ENCODE data around the gene TMOD4.
A peak's percentile ranks its signal among the peaks of the same experiment; 100 is the strongest.

TMOD4 gene

DNA sequence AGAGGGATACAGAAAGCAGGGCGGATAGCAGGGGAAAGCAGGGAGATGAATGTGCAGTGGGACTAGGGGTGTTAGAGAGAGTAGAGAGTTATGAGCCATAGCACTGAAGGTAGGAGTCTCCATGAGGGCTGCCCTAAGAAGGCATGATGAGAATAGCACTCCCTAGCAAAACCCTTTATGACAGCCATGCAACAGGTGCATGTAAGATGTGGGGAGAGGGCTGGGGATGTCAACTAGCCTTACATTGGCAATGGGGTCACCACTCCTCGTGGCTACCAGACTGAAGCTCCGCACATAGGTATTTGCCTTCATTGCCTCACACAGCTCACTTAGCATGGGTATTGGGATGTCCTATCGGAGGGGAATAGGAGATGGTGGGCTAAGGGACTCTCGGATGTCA is 4.6 kb downstream of the TMOD4 start:
- no peak for TF ChIP-seq CTCF (IDR thresholded peaks at IDR 0.05; ENCODE audit: insufficient read depth, low read length, poor library complexity, severe bottlenecking)
- TF ChIP-seq EZH2phosphoT487 (conservative IDR thresholded peaks at IDR 0.05; ENCODE audit: low read length) = no peak
- Histone ChIP-seq H3K4me2 (ENCODE audit: low read depth, low read length, poor library complexity, severe bottlenecking) (no peak overlapping the region), H4K20me1 (ENCODE audit: low read depth, low read length) (no peaks in the 10 kb centered on the region), H3K36me3 (ENCODE audit: low read length) (peaks cover 2% of the 10 kb centered on the region; the same call in 1 of the 2 replicates), H3K27me3 (ENCODE audit: low read length) (no peaks in the 10 kb centered on the region), H3K9me2 (replicated peaks; ENCODE audit: insufficient read depth, low read length) (no peaks in the 10 kb centered on the region), H2AFZ (ENCODE audit: low read depth, low read length, severe bottlenecking) (no peak overlapping the region), H3K27ac (ENCODE audit: low read depth, low read length) (no peak overlapping the region), H3K4me3 (ENCODE audit: insufficient read depth, low read length, poor library complexity, severe bottlenecking) (no peak overlapping the region), H3K9me3 (ENCODE audit: insufficient read depth, low read length) (no peaks in the 10 kb centered on the region), H3K79me2 (ENCODE audit: insufficient read depth, low read length) (peaks cover 13% of the 10 kb centered on the region), H3F3A (ENCODE audit: insufficient read depth) (no peaks in the 10 kb centered on the region), H3K9ac (ENCODE audit: low read length) (no peak overlapping the region)

DNA sequence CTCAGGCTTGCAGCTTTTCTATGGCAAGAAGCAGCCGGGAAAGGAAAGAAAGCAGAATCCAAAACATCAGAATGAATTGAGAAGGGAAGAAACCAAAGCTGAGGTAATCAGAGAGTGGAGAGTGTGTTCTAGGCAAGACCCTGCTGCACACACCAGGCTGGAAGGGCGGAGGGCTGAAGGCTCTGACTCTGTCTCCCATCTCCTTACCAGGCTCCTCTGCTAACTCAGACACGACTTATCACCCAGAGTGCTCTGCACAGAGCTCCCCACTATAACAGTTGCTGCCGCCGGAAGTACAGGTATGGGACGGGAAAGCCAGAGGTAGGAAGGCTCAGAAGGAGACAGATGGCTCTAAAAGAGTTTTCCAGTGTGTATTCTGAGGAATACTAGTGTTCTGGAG is 8.7 kb downstream of the TMOD4 start:
- Histone ChIP-seq H3K36me3 (ENCODE audit: low read length) (no peaks in the 10 kb centered on the region), H2AFZ (ENCODE audit: low read depth, low read length, severe bottlenecking) (no peak overlapping the region), H3K27ac (ENCODE audit: low read depth, low read length) (no peak overlapping the region), H3F3A (ENCODE audit: insufficient read depth) (0 out of 2 replicates have a peak, but pooled peaks cover under 1% of the 10 kb centered on the region), H3K4me2 (ENCODE audit: low read depth, low read length, poor library complexity, severe bottlenecking) (peak overlapping the region; percentile 74), H3K4me3 (ENCODE audit: insufficient read depth, low read length, poor library complexity, severe bottlenecking) (peak overlapping the region; percentile 93), H3K9me3 (ENCODE audit: insufficient read depth, low read length) (no peaks in the 10 kb centered on the region), H4K20me1 (ENCODE audit: low read depth, low read length) (no peaks in the 10 kb centered on the region), H3K9me2 (replicated peaks; ENCODE audit: insufficient read depth, low read length) (no peaks in the 10 kb centered on the region), H3K27me3 (ENCODE audit: low read length) (no peaks in the 10 kb centered on the region), H3K79me2 (ENCODE audit: insufficient read depth, low read length) (peaks cover 22% of the 10 kb centered on the region), H3K9ac (ENCODE audit: low read length) (peak overlapping the region; percentile 77)
- TF ChIP-seq CTCF (IDR thresholded peaks at IDR 0.05; ENCODE audit: insufficient read depth, low read length, poor library complexity, severe bottlenecking) = no peak
- TF ChIP-seq EZH2phosphoT487 (conservative IDR thresholded peaks at IDR 0.05; ENCODE audit: low read length) = no peak

DNA sequence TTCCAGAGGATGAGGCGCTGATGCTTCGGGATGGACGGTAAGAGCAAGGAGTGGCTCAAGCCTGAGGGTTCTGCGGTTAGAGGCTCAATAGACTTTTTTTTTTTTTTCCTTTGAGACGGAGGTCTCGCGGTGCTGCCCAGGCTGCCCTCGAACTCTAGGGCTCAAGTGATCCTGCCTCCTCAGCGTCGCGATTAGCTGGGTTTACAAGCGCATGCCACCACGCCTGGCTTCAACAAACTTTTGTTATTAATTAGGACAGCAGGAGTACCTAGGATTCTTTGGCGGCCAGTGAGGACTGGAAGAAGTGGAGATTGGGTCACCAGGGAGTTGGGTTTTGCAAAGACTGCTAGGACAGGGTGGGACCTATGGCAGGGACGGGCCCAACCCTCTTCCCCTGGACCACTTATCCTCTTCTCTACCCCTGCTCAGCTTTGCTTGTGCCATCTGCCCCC is 9.2 kb downstream of the TMOD4 start:
- no peaks in the 10 kb centered on the region for H4K20me1 ChIP-seq (ENCODE audit: low read depth, low read length)
- H3K9me2 ChIP-seq (replicated peaks; ENCODE audit: insufficient read depth, low read length) = no peaks in the 10 kb centered on the region
- H3K4me3 ChIP-seq (ENCODE audit: insufficient read depth, low read length, poor library complexity, severe bottlenecking) = peak overlapping the region; percentile 93

More for the DNA sequence above, 9.2 kb downstream of the TMOD4 start:
- Histone ChIP-seq H3K27me3 (ENCODE audit: low read length) (no peaks in the 10 kb centered on the region), H2AFZ (ENCODE audit: low read depth, low read length, severe bottlenecking) (peak overlapping the region; percentile 15), H3F3A (ENCODE audit: insufficient read depth) (0 out of 2 replicates have a peak, but pooled peaks cover 5% of the 10 kb centered on the region), H3K79me2 (ENCODE audit: insufficient read depth, low read length) (peaks cover 22% of the 10 kb centered on the region), H3K36me3 (ENCODE audit: low read length) (no peaks in the 10 kb centered on the region), H3K9me3 (ENCODE audit: insufficient read depth, low read length) (no peaks in the 10 kb centered on the region), H3K4me2 (ENCODE audit: low read depth, low read length, poor library complexity, severe bottlenecking) (peak overlapping the region; percentile 74), H3K9ac (ENCODE audit: low read length) (peak overlapping the region; percentile 77), H3K27ac (ENCODE audit: low read depth, low read length) (peak overlapping the region; percentile 45)
- TF ChIP-seq EZH2phosphoT487 (conservative IDR thresholded peaks at IDR 0.05; ENCODE audit: low read length) (no peak), CTCF (IDR thresholded peaks at IDR 0.05; ENCODE audit: insufficient read depth, low read length, poor library complexity, severe bottlenecking) (no peak)
